H9 (cell line): ENCODE measurements around the gene PRKD3. TPM values are rescaled to one million over a fixed set of nuclear protein-coding genes. Genes with fewer than 3 reads are reported as not detected.

ENCODE experiments used
- DNase-seq: peaks from one replicate; pipeline ENCODE4 v3.0.0-alpha.2; 2017
- H2AFZ ChIP-seq: one replicate; pipeline ENCODE4 v1.6.1; 2013; ENCODE audit warnings: mild to moderate bottlenecking, low read length, control low read depth, moderate library complexity
- H2AK5ac ChIP-seq: 2 replicates; pipeline ENCODE4 v1.6.1; 2013; ENCODE audit warnings: low read length, control low read depth, mixed read lengths; ENCODE audit not compliant: insufficient read length
- H2BK120ac ChIP-seq: one replicate; pipeline ENCODE4 v1.6.1; 2013; ENCODE audit warnings: low read depth, mild to moderate bottlenecking, low read length, control low read depth, inconsistent platforms; ENCODE audit not compliant: poor library complexity, severe bottlenecking
- H2BK12ac ChIP-seq: 2 replicates; pipeline ENCODE4 v1.6.1; 2013; ENCODE audit warnings: low read length, control low read depth, mixed read lengths, low read depth; ENCODE audit not compliant: insufficient read length
- H2BK15ac ChIP-seq: 2 replicates; pipeline ENCODE4 v1.6.1; 2013; ENCODE audit warnings: low read depth, low read length, control low read depth
- H2BK20ac ChIP-seq: one replicate; pipeline ENCODE4 v1.6.1; 2013; ENCODE audit warnings: low read depth, mild to moderate bottlenecking, low read length, control low read depth, inconsistent platforms; ENCODE audit not compliant: poor library complexity, severe bottlenecking
- H2BK5ac ChIP-seq: 2 replicates; pipeline ENCODE4 v1.6.1; 2013; ENCODE audit warnings: low read length, control low read depth, mixed read lengths; ENCODE audit not compliant: insufficient read length
- H3K14ac ChIP-seq: 2 replicates; pipeline ENCODE4 v1.6.1; 2013; ENCODE audit warnings: low read length, control low read depth; ENCODE audit not compliant: insufficient read depth
- H3K18ac ChIP-seq: 2 replicates; pipeline ENCODE4 v1.6.1; 2013; ENCODE audit warnings: low read depth, mild to moderate bottlenecking, mixed read lengths, low read length, control low read depth; ENCODE audit not compliant: insufficient read length
- H3K23ac ChIP-seq: 2 replicates; pipeline ENCODE4 v1.6.1; 2013; ENCODE audit warnings: low read length, control low read depth, mixed read lengths, low read depth; ENCODE audit not compliant: insufficient read length
- H3K23me2 ChIP-seq: 2 replicates; pipeline ENCODE4 v1.6.1; 2013; ENCODE audit warnings: low read depth, mild to moderate bottlenecking, mixed read lengths, low read length, control low read depth; ENCODE audit not compliant: insufficient read length, poor library complexity, severe bottlenecking
- H3K27ac ChIP-seq: 2 replicates; pipeline ENCODE4 v1.5.1; 2013; ENCODE audit warnings: low read length, control low read depth, mixed read lengths, low read depth; ENCODE audit not compliant: insufficient read length
- H3K27me3 ChIP-seq: 2 replicates; pipeline ENCODE4 v1.6.1; 2013; ENCODE audit warnings: low read length, control low read depth, inconsistent platforms; ENCODE audit not compliant: insufficient read depth
- H3K4ac ChIP-seq: 2 replicates; pipeline ENCODE4 v1.6.1; 2013; ENCODE audit warnings: low read depth, mild to moderate bottlenecking, control low read depth, inconsistent platforms, low read length, moderate library complexity
- H3K4me1 ChIP-seq: 2 replicates; pipeline ENCODE4 v1.6.1; 2013; ENCODE audit warnings: low read length, control low read depth, inconsistent platforms; ENCODE audit not compliant: insufficient read depth
- H3K4me2 ChIP-seq: 2 replicates; pipeline ENCODE4 v1.6.1; 2013; ENCODE audit warnings: low read length, control low read depth, mixed read lengths; ENCODE audit not compliant: insufficient read length, insufficient read depth
- H3K56ac ChIP-seq: 2 replicates; pipeline ENCODE4 v1.6.1; 2013; ENCODE audit warnings: low read depth, mild to moderate bottlenecking, mixed read lengths, low read length, control low read depth; ENCODE audit not compliant: insufficient read length
- H3K79me1 ChIP-seq: 2 replicates; pipeline ENCODE4 v1.6.1; 2013; ENCODE audit warnings: low read depth, mild to moderate bottlenecking, moderate library complexity, low read length, control low read depth, inconsistent platforms; ENCODE audit not compliant: insufficient read depth, poor library complexity, severe bottlenecking
- H3K79me2 ChIP-seq: 2 replicates; pipeline ENCODE4 v1.6.1; 2013; ENCODE audit warnings: low read length, control low read depth, inconsistent platforms; ENCODE audit not compliant: insufficient read depth
- H3K9ac ChIP-seq: 2 replicates; pipeline ENCODE4 v1.6.1; 2013; ENCODE audit warnings: low read length, control low read depth, mixed read lengths; ENCODE audit not compliant: insufficient read length; ENCODE audit errors: extremely low read depth
- H3K9me3 ChIP-seq: one replicate; pipeline ENCODE4 v1.6.1; 2013; ENCODE audit warnings: low read depth, low read length, inconsistent platforms; ENCODE audit not compliant: control insufficient read depth
- H3T11ph ChIP-seq: one replicate; pipeline ENCODE4 v1.6.1; 2013; ENCODE audit warnings: mild to moderate bottlenecking, low read length, control low read depth, inconsistent platforms
- H4K20me1 ChIP-seq: one replicate; pipeline ENCODE4 v1.6.1; 2013; ENCODE audit not compliant: control insufficient read depth, insufficient read length, insufficient read depth
- H4K5ac ChIP-seq: 2 replicates; pipeline ENCODE4 v1.6.1; 2013; ENCODE audit warnings: low read depth, mild to moderate bottlenecking, mixed read lengths, low read length, control low read depth; ENCODE audit not compliant: insufficient read length
- H4K8ac ChIP-seq: replicated peaks from 2 replicates; pipeline ENCODE4 v1.6.1; 2013; ENCODE audit warnings: low read length, control low read depth, mixed read lengths, low read depth; ENCODE audit not compliant: insufficient read length
- H4K91ac ChIP-seq: 2 replicates; pipeline ENCODE4 v1.6.1; 2013; ENCODE audit warnings: low read depth, mild to moderate bottlenecking, moderate library complexity, mixed read lengths, low read length, control low read depth; ENCODE audit not compliant: insufficient read length
- H3K27ac Mint-ChIP-seq, 3 experiments: 2 replicates in 2 of 3; 3 replicates in 1 of 3; pipeline ENCODE4 v1.8.0; 2020 to 2021; ENCODE audit warnings: mixed read lengths in 3 of 3, mild to moderate bottlenecking in 1 of 3, moderate library complexity in 1 of 3
- H3K27me3 Mint-ChIP-seq: 2 replicates; pipeline ENCODE4 v1.8.0; 2021; ENCODE audit warnings: low read depth, mild to moderate bottlenecking, moderate library complexity, mixed read lengths
- H3K36me3 Mint-ChIP-seq, 3 experiments: 2 replicates in 2 of 3; 3 replicates in 1 of 3; pipeline ENCODE4 v1.8.0; 2020 to 2021; ENCODE audit warnings: low read depth in 3 of 3, mixed read lengths in 3 of 3; ENCODE audit not compliant: insufficient read depth in 1 of 3
- H3K4me1 Mint-ChIP-seq, 2 experiments: 2 replicates each; pipeline ENCODE4 v1.8.0; 2020; ENCODE audit warnings: mixed read lengths in 2 of 2
- H3K4me3 Mint-ChIP-seq, 2 experiments: 2 replicates in 1 of 2; 3 replicates in 1 of 2; pipeline ENCODE4 v1.8.0; 2020 to 2021; ENCODE audit warnings: mild to moderate bottlenecking in 2 of 2, mixed read lengths in 2 of 2, moderate library complexity in 1 of 2
- H3K9me3 Mint-ChIP-seq, 2 experiments: 2 replicates in 1 of 2; 3 replicates in 1 of 2; pipeline ENCODE4 v1.8.0; 2020; ENCODE audit warnings: mild to moderate bottlenecking in 2 of 2, mixed read lengths in 2 of 2, moderate library complexity in 1 of 2
- WGBS: extraction: QIAGEN DNeasy Blood & Tissue Kit; methylation state at CpG from one replicate; pipeline ENCODE4 v1.1.7; 2013; ENCODE audit warnings: missing lambda C conversion rate, low lambda C conversion rate, mixed read lengths; ENCODE audit not compliant: insufficient read length; ENCODE audit errors: extremely low coverage; 5-methylcytosine and 5-hydroxymethylcytosine counted together
- total RNA-seq: library from RNA; stranded (reverse); gene quantifications from 2 replicates; pipeline ENCODE4 v1.2.1, GENCODE V29; 2021
- TF ChIP-seq, protein P1 (sequence below): fragments of 200-600 bp; sonication (generic); conservative IDR thresholded peaks from 3 replicates; pipeline ENCODE4 v1.8.0; 2021; ENCODE audit warnings: antibody characterized with exemption, mild to moderate bottlenecking

PRKD3 gene
- total RNA-seq, 1 experiment from 2014 or later: 63.3 TPM

- H3K36me3 Mint-ChIP-seq: no peaks in the 10 kb centered on the region
- Histone ChIP-seq H3K4ac (no peak overlapping the region), H2BK15ac (no peak overlapping the region), H4K5ac (no peak overlapping the region), H2BK120ac (no peak overlapping the region), H3K56ac (no peak overlapping the region), H3T11ph (no peak overlapping the region), H3K27ac (no peak overlapping the region), H4K91ac (no peak overlapping the region), H3K23ac (no peak overlapping the region), H3K9ac (no peak overlapping the region), H4K8ac (no peak overlapping the region), H3K27me3 (no peaks in the 10 kb centered on the region), H3K4me2 (no peak overlapping the region), H2BK12ac (no peak overlapping the region), H3K14ac (no peak overlapping the region), H2AFZ (no peak overlapping the region), H3K79me1 (no peaks in the 10 kb centered on the region), H3K18ac (no peak overlapping the region), H3K23me2 (no peaks in the 10 kb centered on the region), H3K79me2 (no peaks in the 10 kb centered on the region), H4K20me1 (no peaks in the 10 kb centered on the region), H3K9me3 (no peaks in the 10 kb centered on the region), H2BK5ac (no peak overlapping the region), H3K4me1 (no peaks in the 10 kb centered on the region), H2BK20ac (no peak overlapping the region), H2AK5ac (no peak overlapping the region)
- no peak overlapping the region for H3K27ac Mint-ChIP-seq
- DNase-seq: no peak
- no CpG with 5 or more reads among the region's 4 CpGs for WGBS
- TF ChIP-seq, protein P1, sequence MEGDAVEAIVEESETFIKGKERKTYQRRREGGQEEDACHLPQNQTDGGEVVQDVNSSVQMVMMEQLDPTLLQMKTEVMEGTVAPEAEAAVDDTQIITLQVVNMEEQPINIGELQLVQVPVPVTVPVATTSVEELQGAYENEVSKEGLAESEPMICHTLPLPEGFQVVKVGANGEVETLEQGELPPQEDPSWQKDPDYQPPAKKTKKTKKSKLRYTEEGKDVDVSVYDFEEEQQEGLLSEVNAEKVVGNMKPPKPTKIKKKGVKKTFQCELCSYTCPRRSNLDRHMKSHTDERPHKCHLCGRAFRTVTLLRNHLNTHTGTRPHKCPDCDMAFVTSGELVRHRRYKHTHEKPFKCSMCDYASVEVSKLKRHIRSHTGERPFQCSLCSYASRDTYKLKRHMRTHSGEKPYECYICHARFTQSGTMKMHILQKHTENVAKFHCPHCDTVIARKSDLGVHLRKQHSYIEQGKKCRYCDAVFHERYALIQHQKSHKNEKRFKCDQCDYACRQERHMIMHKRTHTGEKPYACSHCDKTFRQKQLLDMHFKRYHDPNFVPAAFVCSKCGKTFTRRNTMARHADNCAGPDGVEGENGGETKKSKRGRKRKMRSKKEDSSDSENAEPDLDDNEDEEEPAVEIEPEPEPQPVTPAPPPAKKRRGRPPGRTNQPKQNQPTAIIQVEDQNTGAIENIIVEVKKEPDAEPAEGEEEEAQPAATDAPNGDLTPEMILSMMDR: no peak
- H3K4me1 Mint-ChIP-seq: peaks cover 4 to 11% of the 10 kb centered on the region in 2 experiments; a peak in 3 of 4 replicates
- H3K4me3 Mint-ChIP-seq: no peak overlapping the region
- no peaks in the 10 kb centered on the region for H3K9me3 Mint-ChIP-seq
- no peaks in the 10 kb centered on the region for H3K27me3 Mint-ChIP-seq
Measured at GRCh38 chr2:37338933-37339332, 14.3 kb upstream of the PRKD3 start.
